Subcutaneous abdominal adipose tissue (tissue), 5 donors: ENCODE measurements around the gene SZT2.
"Not testable (repeated sequence)": the region's sequence is repeated elsewhere in the genome, so short reads cannot be mapped to it uniquely, and the experiment has no call there.

Experiments
- H3K27ac ChIP-seq: one replicate; pipeline ENCODE4 v1.7.0; 2013; ENCODE audit warnings: low read depth, mild to moderate bottlenecking, inconsistent platforms, low read length, moderate library complexity
- H3K27me3 ChIP-seq, 5 donors: one replicate each; pipeline ENCODE4 v1.7.0; 2013; ENCODE audit warnings: low read length in 5 of 5, inconsistent platforms in 1 of 5; ENCODE audit not compliant: control insufficient read depth in 5 of 5, insufficient read depth in 4 of 5
- H3K36me3 ChIP-seq, 5 donors: one replicate each; pipeline ENCODE4 v1.7.0; 2013; ENCODE audit warnings: low read length in 5 of 5; ENCODE audit not compliant: control insufficient read depth in 5 of 5, insufficient read depth in 5 of 5
- H3K4me1 ChIP-seq, 5 donors: one replicate each; pipeline ENCODE4 v1.7.0; 2013; ENCODE audit warnings: low read length in 5 of 5, mild to moderate bottlenecking in 3 of 5, moderate library complexity in 1 of 5; ENCODE audit not compliant: control insufficient read depth in 5 of 5, insufficient read depth in 5 of 5
- H3K4me3 ChIP-seq, 5 donors: one replicate each; pipeline ENCODE4 v1.7.0; 2013; ENCODE audit warnings: low read length in 5 of 5, low read depth in 1 of 5
- H3K9ac ChIP-seq, 5 donors: one replicate each; pipeline ENCODE4 v1.7.0; 2013; ENCODE audit warnings: low read length in 5 of 5, mild to moderate bottlenecking in 4 of 5, moderate library complexity in 3 of 5
- H3K9me3 ChIP-seq, 5 donors: one replicate each; pipeline ENCODE4 v1.7.0; 2013; ENCODE audit warnings: low read length in 5 of 5; ENCODE audit not compliant: control insufficient read depth in 5 of 5
- donor health status: healthy.
- donor health status: healthy.
- donor health status: healthy.
- donor health status: healthy.
- donor health status: healthy.

The SZT2 gene

DNA sequence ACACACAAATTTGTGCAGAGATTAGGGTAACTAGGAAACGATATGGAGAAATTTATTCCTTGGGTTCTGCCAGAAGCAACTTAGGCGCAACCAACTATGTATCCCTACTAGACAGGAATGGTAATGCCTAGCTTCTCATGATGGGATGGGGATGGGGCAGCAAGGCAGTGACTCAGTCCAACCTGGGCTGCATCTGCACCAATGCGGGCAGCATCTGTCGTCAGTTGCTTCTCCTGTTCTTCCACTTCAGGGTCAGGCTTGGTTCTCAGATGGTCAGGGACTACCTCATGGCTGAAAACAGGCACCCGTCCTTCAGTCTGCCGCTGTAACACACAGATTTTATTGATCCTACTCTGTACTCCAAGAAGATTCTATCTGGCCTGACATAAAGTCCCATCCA lies 3.0 kb upstream of the SZT2 start:
- Histone ChIP-seq H3K36me3 (peaks cover 32 to 59% (median 55%) of the 10 kb centered on the region in 5 donors), H3K4me1 (peaks cover 13 to 47% (median 45%) of the 10 kb centered on the region in 5 donors), H3K27me3 (no peaks in the 10 kb centered on the region), H3K9me3 (no peaks in the 10 kb centered on the region), H3K27ac (no peak overlapping the region), H3K9ac (no peak overlapping the region), H3K4me3 (no peak overlapping the region)

DNA sequence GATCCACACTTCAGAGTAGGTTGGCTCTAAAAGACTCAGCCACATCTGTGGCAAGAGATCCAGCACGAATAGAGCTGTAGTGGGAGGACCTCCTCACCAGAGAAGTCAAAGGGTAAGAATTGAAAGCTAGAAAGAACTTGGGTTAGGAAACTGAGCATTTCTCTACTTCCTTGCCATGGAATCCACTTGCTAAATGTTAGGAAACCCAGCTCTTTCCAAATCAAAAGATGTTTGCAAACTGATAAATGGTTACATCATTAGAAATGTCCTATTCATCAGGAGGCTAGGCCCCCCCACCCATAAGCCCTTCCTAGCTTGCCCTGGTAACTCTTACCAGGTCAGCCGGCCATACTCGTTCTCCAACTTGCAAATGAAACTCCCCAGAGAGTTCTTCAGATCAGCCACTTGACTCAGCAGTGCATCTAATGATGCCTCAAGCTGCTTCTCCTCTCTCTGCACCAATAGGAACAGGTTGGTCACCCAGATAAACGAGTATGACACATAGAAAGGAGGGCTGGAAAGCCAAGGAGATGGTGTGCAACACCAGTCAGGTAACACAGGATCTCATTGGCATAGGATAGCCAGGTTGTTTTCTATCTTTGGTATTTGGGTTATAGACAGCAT lies 1.6 kb upstream of the SZT2 start:
- peak overlapping the region in 2 of 5 donors; percentile 82 to 88 for H3K4me3 ChIP-seq
- H3K27me3 ChIP-seq, result no peaks in the 10 kb centered on the region
- peaks cover 26 to 46% (median 41%) of the 10 kb centered on the region in 5 donors for H3K36me3 ChIP-seq
- peak overlapping the region; percentile 96 for H3K27ac ChIP-seq
- no peaks in the 10 kb centered on the region for H3K9me3 ChIP-seq
- H3K9ac ChIP-seq, result peak overlapping the region in 4 of 5 donors; percentile 31 to 97 (median 76)
- peaks cover 13 to 36% (median 35%) of the 10 kb centered on the region in 5 donors for H3K4me1 ChIP-seq

DNA sequence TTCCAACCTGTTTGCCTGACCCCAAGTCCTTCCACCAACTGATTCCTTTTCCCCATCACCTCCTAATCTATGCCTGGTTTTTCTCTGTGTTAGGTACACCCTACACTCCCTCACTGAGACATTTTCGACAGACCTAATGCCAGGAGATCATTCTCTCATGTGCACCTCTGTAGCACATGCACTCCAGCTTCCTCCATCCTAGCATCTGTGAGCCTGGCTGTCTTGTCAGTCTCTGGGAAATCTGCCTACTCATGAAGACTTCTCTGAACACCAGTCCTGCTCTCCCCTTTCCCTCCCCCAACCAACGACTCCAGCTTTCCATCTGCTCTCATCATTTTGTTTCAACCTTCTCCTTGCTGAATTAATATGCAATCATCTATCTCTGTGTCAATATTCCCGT lies 1.1 kb upstream of the SZT2 start:
- Histone ChIP-seq H3K27me3 (no peaks in the 10 kb centered on the region), H3K4me1 (peaks cover 13 to 36% (median 35%) of the 10 kb centered on the region in 5 donors), H3K9me3 (no peaks in the 10 kb centered on the region), H3K4me3 (peak overlapping the region; percentile 82 to 97 (median 96)), H3K9ac (peak overlapping the region; percentile 57 to 97 (median 90)), H3K36me3 (peaks cover 23 to 42% (median 39%) of the 10 kb centered on the region in 5 donors), H3K27ac (peak overlapping the region; percentile 96)

DNA sequence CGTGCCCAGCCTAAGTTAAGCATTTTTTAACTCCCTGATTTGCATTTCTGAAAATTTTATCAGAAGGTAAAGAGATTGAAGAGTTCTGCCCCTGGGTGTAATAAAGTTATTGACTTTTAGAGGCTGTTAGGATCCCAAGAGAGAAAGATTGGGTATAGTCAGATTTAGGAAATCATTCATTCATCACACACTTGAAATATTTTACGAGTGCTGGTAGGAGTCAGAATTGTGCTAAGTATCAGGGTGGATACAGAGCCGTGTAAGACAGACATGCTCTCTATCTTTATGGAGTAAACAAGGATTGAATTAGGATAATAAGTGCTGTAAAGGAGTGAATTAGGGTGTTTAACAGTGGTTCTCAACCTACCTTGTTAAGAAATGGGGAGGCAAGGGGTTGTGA lies 3.0 kb downstream of the SZT2 start:
- no peak overlapping the region for H3K4me3 ChIP-seq
- H3K27me3 ChIP-seq, result no peaks in the 10 kb centered on the region
- peaks cover 0 to 30% (median 19%) of the 10 kb centered on the region in 5 donors for H3K36me3 ChIP-seq
- H3K4me1 ChIP-seq, result peaks cover 9 to 31% (median 30%) of the 10 kb centered on the region in 5 donors
- H3K9ac ChIP-seq, result no peak overlapping the region
- H3K27ac ChIP-seq, result no peak overlapping the region
- H3K9me3 ChIP-seq, result no peaks in the 10 kb centered on the region

DNA sequence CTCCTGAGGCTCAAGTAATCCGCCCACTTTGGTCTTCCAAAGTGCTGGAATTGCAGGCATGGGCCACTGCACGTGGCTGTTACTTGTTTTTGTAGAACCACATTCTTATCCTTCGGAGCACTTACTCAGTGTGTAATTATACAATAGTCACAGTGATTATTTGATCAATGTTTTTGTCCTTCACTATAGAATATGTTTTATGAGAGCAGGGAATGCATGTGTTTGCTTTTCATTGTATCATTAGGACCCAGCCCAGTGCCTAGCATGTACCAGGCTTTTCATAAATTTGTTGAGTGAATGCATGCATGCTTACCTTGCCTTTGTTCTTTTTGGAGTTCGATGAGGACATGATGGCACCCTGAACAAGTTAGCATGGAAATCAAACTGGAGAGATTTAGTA lies 5.8 kb downstream of the SZT2 start:
- H3K9ac ChIP-seq, result no peak overlapping the region
- no peaks in the 10 kb centered on the region for H3K9me3 ChIP-seq
- no peaks in the 10 kb centered on the region for H3K27me3 ChIP-seq
- H3K36me3 ChIP-seq, result peaks cover 3 to 30% (median 19%) of the 10 kb centered on the region in 5 donors
- no peak overlapping the region for H3K4me3 ChIP-seq
- peaks cover 0 to 9% (median 6%) of the 10 kb centered on the region in 5 donors for H3K4me1 ChIP-seq
- no peak overlapping the region for H3K27ac ChIP-seq

DNA sequence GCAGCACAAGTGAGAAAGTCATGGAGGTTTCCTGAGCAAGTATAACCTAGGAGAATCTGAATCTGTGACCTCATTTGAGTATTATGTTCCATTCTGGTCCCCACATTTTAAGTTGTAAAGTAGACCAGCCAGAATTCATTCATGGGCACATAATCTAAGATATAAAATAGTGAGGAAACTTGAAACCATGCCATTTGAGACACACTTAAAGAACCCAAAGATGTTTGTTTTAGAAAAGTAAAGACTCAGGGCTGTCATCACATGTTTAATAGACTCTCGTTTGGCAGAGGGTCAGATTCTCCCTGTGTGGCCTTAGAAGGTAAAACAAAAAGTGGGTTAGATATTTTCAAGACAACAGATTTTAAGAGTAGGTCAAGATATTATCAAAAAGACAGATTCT lies 6.4 kb downstream of the SZT2 start:
- H3K4me1 ChIP-seq, result peaks cover 0 to 4% (median 1%) of the 10 kb centered on the region in 5 donors
- no peaks in the 10 kb centered on the region for H3K9me3 ChIP-seq
- H3K27me3 ChIP-seq, result no peaks in the 10 kb centered on the region
- no peak overlapping the region for H3K4me3 ChIP-seq
- peaks cover 3 to 30% (median 19%) of the 10 kb centered on the region in 5 donors for H3K36me3 ChIP-seq
- no peak overlapping the region for H3K9ac ChIP-seq
- no peak overlapping the region for H3K27ac ChIP-seq

DNA sequence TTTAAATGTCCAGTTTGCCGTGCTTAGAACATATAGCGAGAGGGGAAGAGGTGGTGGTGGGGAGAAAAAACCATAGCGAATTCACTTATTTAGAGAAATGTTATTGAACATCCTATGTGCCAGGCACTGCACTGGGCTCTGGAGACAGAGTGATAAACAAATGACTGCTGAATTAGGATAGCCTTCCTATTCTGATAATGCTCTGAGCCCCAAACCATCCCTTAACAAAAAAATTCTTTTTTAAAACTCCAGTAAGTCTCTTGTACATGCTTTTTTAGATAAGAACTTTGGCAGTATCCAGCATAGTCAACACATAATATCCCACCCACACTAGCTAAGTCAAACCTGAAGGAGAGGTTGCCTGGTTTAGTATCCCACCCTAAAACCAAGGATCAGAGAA lies 8.5 kb downstream of the SZT2 start:
- H3K4me1 ChIP-seq, result peaks cover 0 to 5% (median 0%) of the 10 kb centered on the region in 5 donors
- no peak overlapping the region for H3K27ac ChIP-seq
- peaks cover 8 to 33% (median 21%) of the 10 kb centered on the region in 5 donors for H3K36me3 ChIP-seq
- H3K27me3 ChIP-seq, result no peaks in the 10 kb centered on the region
- H3K9ac ChIP-seq, result no peak overlapping the region
- H3K9me3 ChIP-seq, result no peaks in the 10 kb centered on the region
- no peak overlapping the region for H3K4me3 ChIP-seq

DNA sequence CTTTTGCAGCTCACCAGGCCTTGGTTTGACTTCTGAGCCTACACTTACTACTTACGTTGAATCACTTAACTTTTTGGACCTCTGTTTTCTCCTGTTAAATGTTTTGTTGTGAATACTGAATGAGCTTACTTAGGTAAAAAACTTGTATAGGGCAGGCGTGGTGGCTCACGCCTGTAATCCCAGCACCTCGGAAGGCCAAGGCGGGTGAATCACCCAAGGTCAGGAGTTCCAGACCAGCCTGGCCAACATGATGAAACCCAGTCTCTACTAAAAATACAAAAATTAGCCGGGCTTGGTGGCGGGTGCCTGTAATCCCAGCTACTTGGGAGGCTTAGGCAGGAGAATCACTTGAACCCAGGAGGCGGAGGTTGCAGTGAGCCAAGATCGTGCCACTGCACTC lies 10.7 kb downstream of the SZT2 start:
- H3K4me1 ChIP-seq, H3K9me3 ChIP-seq, H3K27ac ChIP-seq, H3K9ac ChIP-seq, H3K27me3 ChIP-seq, H3K4me3 ChIP-seq: not testable (repeated sequence)
- H3K36me3 ChIP-seq, result peaks cover 18 to 39% (median 29%) of the 10 kb centered on the region in 5 donors

DNA sequence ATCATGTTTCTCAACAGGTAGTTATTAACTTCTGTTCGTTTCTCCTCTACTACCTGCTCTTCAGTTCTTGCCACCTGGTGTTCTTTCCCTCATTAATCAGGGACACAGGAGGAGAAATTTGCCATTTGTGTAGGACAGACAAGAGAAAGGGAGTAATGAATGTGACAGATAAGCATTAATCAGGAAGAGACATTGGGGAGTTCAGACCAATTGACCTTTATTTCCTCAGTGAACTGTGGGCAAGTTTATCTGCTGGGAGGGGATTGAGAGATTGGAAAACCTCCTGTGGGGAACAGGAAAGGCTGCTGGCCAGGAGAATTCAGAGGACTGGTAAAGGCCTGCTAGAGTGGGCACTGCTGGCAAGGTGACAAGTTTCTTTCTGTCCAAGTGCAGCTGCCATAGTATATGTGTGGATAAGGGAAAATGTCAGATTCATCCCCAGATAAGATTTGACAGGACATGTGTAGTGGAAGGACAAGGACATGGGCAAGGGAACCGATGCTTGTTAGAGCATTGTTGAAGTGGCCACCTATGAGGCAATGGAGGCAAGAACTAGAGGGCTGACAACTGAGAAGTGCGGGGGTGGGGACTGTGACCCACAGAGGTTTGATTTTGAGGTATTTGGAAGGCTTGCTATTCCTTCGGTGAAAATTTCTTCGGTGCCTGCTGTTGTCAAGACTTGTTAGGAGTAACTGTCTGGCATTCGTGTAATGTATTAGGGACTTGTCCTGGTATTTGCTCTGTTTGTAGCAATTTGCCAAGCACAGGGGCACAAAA lies 12.6 kb downstream of the SZT2 start:
- Histone ChIP-seq H3K4me1 (peaks cover 0 to 10% (median 0%) of the 10 kb centered on the region in 5 donors), H3K9me3 (no peaks in the 10 kb centered on the region), H3K27me3 (no peaks in the 10 kb centered on the region), H3K36me3 (peaks cover 11 to 41% (median 39%) of the 10 kb centered on the region in 5 donors), H3K27ac (no peak overlapping the region), H3K4me3 (no peak overlapping the region), H3K9ac (no peak overlapping the region)

DNA sequence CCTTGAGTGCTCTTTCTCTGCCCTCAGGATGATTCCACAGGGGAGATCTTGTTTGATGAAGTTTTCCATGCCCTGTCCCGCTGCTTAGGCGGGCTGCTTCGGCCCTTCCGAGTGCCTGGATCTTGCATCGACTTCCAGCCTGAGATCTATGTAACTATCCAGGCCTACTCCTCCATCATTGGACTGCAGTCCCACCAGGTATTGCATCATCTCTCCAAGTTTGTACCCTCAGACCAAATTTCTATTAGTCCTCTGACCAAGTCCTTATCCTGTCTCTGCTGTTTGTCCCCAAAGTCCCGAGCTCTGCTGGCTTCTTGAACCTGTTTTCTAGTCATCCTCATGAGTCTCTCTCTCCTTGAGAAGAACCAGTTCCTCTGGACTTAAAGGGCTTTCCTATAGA lies 14.7 kb downstream of the SZT2 start:
- Histone ChIP-seq H3K9ac (no peak overlapping the region), H3K4me1 (peaks cover 0 to 10% (median 0%) of the 10 kb centered on the region in 5 donors), H3K4me3 (no peak overlapping the region), H3K27me3 (no peaks in the 10 kb centered on the region), H3K36me3 (peaks cover 16 to 58% (median 52%) of the 10 kb centered on the region in 5 donors), H3K9me3 (no peaks in the 10 kb centered on the region), H3K27ac (no peak overlapping the region)
